GM12892 (cell line): ENCODE results near the gene NTN1.

ENCODE experiments used
- DNase-seq: peaks from one replicate; pipeline ENCODE4 v3.0.0; 2011; ENCODE audit not compliant: insufficient read length
- FAIRE-seq: peaks from 2 replicates; lab custom pipeline; 2011; peaks lifted over from hg19 to GRCh38; lab: Jason Lieb, UNC
- POLR2A ChIP-seq: IDR thresholded peaks from 2 replicates; pipeline ENCODE4 v1.6.1; 2011; ENCODE audit warnings: low read depth, low read length, control low read depth
- POLR2AphosphoS5 ChIP-seq: IDR thresholded peaks from 2 replicates; pipeline ENCODE4 v1.6.1; 2011; ENCODE audit warnings: low read depth, low read length, control low read depth
- TAF1 ChIP-seq: IDR thresholded peaks from 2 replicates; pipeline ENCODE4 v1.6.1; 2011; ENCODE audit warnings: low read depth, mild to moderate bottlenecking, control low read depth, low read length, borderline replicate concordance

Gene NTN1

DNA sequence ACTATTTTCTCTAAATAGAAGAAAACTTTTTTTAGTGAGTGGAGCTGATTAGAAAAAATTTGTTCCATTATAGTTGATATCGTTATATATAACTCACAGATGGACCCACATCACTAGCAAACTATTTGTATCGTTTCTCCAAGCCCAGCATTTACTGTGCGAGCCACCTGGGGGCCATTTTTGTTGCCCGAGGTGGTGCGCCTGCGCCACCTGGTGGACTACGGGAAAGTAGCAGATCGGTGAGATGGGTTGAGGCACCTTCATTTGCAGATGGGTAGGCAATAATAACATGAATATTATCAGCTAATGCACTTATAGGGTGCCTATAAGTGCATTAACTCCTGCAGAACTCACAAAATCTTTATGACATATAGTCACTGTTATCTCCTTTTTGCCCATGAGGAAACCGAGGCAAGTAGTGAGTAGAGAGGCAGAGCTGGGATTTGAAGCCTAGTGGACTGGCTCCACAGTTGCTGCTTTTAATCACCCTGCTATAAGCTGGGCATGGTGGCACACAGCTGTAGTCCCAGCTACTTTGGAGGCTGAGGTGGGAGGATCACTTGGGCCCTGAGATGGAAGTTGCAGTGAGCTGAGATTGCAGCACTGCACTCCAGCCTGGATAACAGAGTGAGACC lies 23.2 kb upstream of the NTN1 start:
- peak; percentile 56 for DNase-seq
- peak; percentile 96 for FAIRE-seq
- TF ChIP-seq TAF1, result no peak
- TF ChIP-seq POLR2AphosphoS5, result no peak
- no peak for TF ChIP-seq POLR2A

DNA sequence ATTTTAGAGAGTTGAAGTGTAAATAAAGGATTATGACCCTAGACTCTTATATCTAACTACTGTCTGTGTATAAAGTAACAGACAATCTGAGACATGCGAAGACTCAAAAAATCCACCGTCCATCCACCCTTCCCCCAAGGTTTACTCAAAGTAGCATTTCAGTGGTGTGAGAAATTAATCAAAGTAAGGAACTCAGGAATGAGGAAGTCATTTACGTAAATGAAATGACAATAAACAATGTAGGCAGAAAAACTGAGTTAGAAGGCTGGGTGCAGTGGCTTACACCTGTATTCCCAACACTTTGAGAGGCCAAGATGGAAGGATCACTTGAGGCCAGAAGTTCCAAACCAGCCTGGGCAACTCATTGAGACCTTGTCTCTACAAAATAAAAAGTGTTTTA lies 19.8 kb upstream of the NTN1 start:
- no peak for DNase-seq
- FAIRE-seq, result peak; percentile 74
- no peak for TF ChIP-seq POLR2AphosphoS5
- no peak for TF ChIP-seq POLR2A
- no peak for TF ChIP-seq TAF1

DNA sequence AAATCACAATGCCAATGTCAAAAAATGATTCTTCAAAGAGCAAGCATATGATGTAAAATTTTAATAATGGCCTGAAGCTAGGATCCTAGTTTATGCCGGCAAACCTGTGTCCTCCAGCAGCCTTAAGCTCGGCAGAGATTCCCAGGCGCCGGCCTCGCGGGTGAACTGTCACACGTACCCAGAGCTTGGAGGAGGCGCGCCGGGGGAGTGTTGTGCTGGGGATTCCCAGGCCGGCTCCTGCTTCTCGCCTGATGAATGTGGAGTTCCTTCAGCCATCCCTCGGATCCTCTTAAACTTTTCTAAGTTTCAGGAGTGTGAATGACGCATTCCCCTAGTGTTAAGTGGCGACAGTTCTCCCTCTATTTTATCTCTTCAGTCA lies 19.1 kb upstream of the NTN1 start:
- DNase-seq, result no peak
- FAIRE-seq, result no peak
- TF ChIP-seq TAF1, result no peak
- no peak for TF ChIP-seq POLR2AphosphoS5
- no peak for TF ChIP-seq POLR2A

GRCh38 chr17:9002606-9003354 lies 18.5 kb upstream of the NTN1 start:
- FAIRE-seq (peak; percentile 82), DNase-seq (peak; percentile 67)
- TF ChIP-seq TAF1 (no peak), POLR2A (no peak), POLR2AphosphoS5 (no peak)

DNA sequence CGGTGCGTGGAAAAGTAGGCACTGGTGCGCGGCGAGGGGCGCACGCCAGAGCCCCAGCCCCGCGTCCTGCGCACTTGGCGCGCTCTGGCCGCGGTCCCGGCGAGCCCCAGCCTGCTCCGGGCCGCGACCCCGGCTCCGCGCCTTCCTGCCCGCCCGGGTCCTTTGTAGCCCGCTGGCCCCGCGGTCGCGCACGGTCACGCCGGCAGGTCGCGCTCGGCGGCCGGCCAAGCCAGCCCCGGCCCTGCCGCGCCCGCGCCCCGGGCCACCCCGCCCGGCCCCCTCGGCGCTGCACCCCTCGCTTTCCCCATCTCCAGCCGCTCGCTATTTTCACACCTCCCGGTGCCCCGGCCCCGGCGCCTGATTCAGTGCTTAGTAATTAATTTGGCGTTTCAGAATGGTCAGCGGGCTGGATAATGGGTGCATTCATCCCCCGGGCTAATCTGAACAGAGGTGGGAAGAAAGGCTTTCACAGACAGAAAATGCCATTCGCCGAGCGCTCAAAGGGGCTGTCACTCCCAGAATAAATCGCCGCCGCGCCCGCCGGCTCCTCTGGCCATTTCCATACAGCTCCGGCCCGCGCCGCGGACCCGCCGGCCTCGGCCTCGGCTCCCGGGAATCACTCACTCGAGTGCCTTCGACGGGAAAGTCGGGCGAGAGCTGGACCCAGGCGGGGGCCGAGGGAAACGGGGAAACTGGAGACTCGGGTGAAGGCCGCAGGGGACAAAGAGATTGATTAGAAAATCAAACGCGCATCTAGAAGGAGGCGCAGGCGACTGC lies 17.8 kb upstream of the NTN1 start:
- TF ChIP-seq POLR2AphosphoS5, result no peak
- no peak for TF ChIP-seq POLR2A
- no peak for TF ChIP-seq TAF1
- no peak for FAIRE-seq
- peak; percentile 36 for DNase-seq

DNA sequence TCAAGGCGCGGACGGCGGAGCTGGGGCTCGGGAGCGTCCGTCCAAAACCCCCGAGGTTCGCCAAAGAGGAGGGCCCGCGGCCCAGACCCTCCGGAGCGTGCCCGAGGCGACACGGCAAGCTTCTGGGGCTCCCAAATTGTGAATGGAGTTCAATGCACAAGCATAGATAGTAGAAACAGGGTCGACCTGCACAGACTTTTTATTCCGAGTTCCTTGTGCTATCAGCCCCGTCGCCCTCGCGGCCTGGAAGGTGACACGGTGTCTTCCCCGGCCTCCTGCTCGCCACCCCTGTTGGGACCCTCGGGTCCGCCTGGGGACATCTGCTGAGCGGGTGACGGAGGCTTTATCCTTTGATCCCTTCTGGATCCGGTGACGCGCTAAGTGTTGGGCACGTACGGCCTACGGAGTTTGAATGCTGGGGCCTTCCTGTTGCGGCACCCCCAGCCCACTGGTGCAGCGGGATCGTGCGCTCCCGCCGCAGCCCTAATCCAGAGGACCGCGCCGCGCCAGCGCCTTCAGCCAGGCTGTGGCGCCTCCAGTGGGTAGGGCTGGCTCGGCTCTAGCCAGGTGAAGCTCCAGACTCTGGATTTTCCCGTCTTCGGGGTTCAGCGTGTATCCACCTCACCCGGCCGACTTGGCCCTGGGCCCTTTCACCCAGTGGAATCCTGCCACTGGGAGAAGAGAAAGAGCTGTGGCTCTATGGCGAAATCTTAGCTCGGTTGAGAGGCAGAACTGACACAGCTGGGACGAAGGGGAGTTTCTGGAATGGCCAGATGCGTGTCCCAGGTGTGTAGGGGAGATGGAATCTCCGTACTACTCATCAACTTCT lies 17.0 kb upstream of the NTN1 start:
- TF ChIP-seq TAF1 (no peak), POLR2A (no peak), POLR2AphosphoS5 (no peak)
- peak; percentile 27 for DNase-seq
- FAIRE-seq, result no peak

- TF ChIP-seq TAF1 (no peak), POLR2A (no peak)
- no peak for FAIRE-seq
- no peak for DNase-seq
Observed at GRCh38 chr17:9004961-9005285, 16.4 kb upstream of the NTN1 start.

DNA sequence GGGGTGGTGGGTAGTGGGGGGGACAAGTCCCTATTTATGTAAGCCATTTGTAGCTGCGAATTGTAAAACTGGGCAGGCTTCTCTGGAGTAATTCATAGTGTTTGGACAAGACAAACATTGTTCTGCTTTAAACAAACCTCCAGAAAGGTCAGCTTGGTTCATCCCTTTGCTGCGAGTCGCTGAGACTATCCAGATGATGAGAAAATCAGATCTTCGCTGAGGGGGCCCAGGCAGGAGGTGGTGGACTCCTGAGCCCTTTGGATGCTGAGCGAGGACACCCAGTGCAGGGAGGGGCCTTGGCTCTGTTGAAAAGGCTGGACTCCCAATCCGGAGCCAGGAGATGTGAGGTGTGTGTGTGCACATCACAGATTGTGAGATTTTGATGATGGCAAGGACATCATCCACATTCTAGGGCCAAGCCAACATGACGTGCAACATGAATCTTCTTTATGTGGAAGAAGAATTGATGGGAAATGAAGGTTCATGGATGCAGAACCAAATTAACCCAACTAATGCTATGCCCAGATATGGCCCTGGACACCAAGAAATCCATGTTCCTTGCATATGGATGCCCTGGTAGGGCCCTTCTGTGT lies 15.0 kb upstream of the NTN1 start:
- TF ChIP-seq POLR2A (no peak), POLR2AphosphoS5 (no peak)
- FAIRE-seq, result no peak
- no peak for DNase-seq

DNA sequence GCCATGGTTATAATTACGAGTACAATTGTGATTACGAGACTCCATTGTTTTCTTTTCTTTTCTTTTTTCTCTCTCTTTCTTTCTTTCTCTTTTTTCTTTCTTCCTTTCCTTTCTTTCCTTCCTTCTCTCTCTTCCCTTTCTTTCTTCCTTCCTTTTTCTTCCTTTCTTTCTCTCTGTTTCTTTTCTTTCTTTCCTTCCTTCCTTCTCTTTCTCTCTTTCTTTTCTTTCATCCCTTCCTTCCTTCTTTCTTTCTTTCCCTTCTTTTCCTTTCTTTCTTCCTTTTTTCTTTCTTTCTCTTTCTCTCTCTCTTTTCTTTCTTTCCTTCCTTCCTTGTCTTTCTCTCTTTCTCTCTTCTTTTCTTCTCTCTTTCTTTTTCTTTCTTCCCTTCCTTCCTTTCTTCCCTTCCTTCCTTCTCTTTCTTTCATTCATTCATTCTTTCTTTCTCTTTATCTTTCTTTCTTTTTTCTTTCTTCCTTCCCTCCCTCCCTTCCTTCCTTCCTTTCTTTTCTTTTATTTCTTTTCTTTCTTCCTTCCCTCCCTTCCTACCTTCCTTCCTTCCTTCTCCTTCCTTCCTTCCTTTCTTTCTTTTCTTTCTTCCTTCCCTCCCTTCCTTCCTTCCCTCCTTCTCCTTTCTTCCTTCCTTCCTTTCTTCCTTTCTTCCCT lies 14.1 kb upstream of the NTN1 start:
- DNase-seq (no peak), FAIRE-seq (no peak)
- TF ChIP-seq POLR2AphosphoS5, result no peak
- TF ChIP-seq POLR2A, result no peak
- TF ChIP-seq TAF1, result no peak

DNA sequence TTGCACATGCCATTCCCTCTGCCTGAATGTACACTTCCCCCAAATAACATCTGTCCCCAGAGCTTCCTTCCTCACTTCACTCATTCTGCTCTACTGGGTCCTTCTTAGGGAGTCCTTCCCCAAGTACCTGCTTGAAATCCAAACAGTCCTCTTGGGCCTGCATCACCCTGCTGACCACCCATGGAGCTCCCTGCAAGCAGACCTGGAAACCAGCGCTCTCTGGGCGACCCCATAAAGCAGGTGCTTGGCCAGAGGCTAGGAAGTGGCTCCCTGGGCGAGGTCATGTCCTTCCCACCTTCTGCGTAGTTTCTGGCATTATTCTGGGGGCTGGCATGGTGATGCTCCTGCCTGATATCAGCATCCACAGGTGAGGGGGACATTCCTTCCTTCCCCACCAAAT lies 12.2 kb upstream of the NTN1 start:
- no peak for DNase-seq
- FAIRE-seq, result no peak

GRCh38 chr17:9009737-9010136 lies 11.6 kb upstream of the NTN1 start:
- DNase-seq (no peak), FAIRE-seq (no peak)
- TF ChIP-seq POLR2AphosphoS5 (no peak), POLR2A (no peak)

More for the DNA sequence above, 12.2 kb upstream of the NTN1 start:
- TF ChIP-seq POLR2AphosphoS5 (no peak), POLR2A (no peak), TAF1 (no peak)
